B cell (primary cell): ENCODE measurements around the gene SYNE2. TPM values are rescaled to one million over a fixed set of nuclear protein-coding genes. Genes with fewer than 3 reads are reported as not detected.

Experiments
- ATAC-seq: fragments of 200-7000 bp; cut with Tn5 transposase; one replicate; pipeline ENCODE4 v1.10.0; 2021; ENCODE audit warnings: low read depth, mild to moderate bottlenecking, moderate number of reproducible peaks, moderate library complexity
- CTCF ChIA-PET: fragments of 350-600 bp; sonication (Branson Sonifier 250); formaldehyde crosslinking; loops from one replicate; lab custom pipeline; 2021; ENCODE audit warnings: antibody characterized with exemption, inconsistent platforms; lab: Charles Lee
- POLR2A ChIA-PET: fragments of 350-600 bp; sonication (Branson Sonifier 250); formaldehyde crosslinking; loops from one replicate; lab custom pipeline; 2021; ENCODE audit warnings: antibody characterized with exemption; lab: Charles Lee
- DNase-seq: peaks from one replicate; pipeline ENCODE4 v3.0.0; 2013
- H2AFZ ChIP-seq: 2 replicates; pipeline ENCODE4 v1.6.1; 2012; ENCODE audit warnings: mild to moderate bottlenecking, low read depth, low read length; ENCODE audit not compliant: insufficient read depth, poor library complexity, severe bottlenecking
- H3K27ac ChIP-seq, 2 donors: 1 replicate in 1 of 2; 2 replicates in 1 of 2; pipeline ENCODE4 v1.5.1; 2012 to 2013; ENCODE audit warnings: low read length in 2 of 2, mild to moderate bottlenecking in 2 of 2, moderate library complexity in 1 of 2
- H3K27me3 ChIP-seq, 4 experiments: fragments of 200-600 bp in 1 of 4; sonication (generic) in 1 of 4; replicated peaks in 1 of 4; 1 replicate in 2 of 4; 2 replicates in 2 of 4; pipeline versions ENCODE4 v1.6.1 to v1.7.0; 2013 to 2016; ENCODE audit warnings: low read length in 3 of 4, mild to moderate bottlenecking in 2 of 4, mixed read lengths in 1 of 4, moderate library complexity in 1 of 4; ENCODE audit not compliant: insufficient read depth in 4 of 4, control insufficient read depth in 3 of 4; ENCODE audit errors: control extremely low read depth in 1 of 4
- H3K36me3 ChIP-seq, 2 experiments: replicated peaks in 1 of 2; 1 replicate in 1 of 2; 2 replicates in 1 of 2; pipeline versions ENCODE4 v1.6.1 to v1.7.1; 2013; ENCODE audit warnings: low read length in 1 of 2; ENCODE audit not compliant: insufficient read depth in 2 of 2, control insufficient read depth in 1 of 2; ENCODE audit errors: control extremely low read depth in 1 of 2, extremely low read depth in 1 of 2
- H3K4me1 ChIP-seq, 2 donors: fragments of 200-600 bp in 1 of 2; sonication (generic) in 1 of 2; 1 replicate in 1 of 2; 2 replicates in 1 of 2; pipeline versions ENCODE4 v1.5.1 to v1.6.1; 2013 to 2017; ENCODE audit warnings: low read length in 2 of 2; ENCODE audit not compliant: control insufficient read depth in 2 of 2, insufficient read depth in 2 of 2
- H3K4me2 ChIP-seq: replicated peaks from 2 replicates; pipeline ENCODE3; 2012; ENCODE audit warnings: mild to moderate bottlenecking, low read depth, low read length; ENCODE audit not compliant: poor library complexity, severe bottlenecking
- H3K4me3 ChIP-seq, 5 experiments: fragments of 200-600 bp in 1 of 5; sonication (generic) in 1 of 5; 1 replicate in 3 of 5; 2 replicates in 2 of 5; pipeline versions ENCODE4 v1.5.1 to v1.7.0; 2011 to 2016; ENCODE audit warnings: low read length in 4 of 5, mild to moderate bottlenecking in 4 of 5, low read depth in 2 of 5, control low read depth in 1 of 5, moderate library complexity in 1 of 5; ENCODE audit not compliant: insufficient read depth in 1 of 5; ENCODE audit errors: control extremely low read depth in 1 of 5, extremely low read depth in 1 of 5
- H3K79me2 ChIP-seq: fragments of 200-600 bp; sonication (generic); one replicate; pipeline ENCODE4 v1.6.0; 2016; ENCODE audit warnings: low read length; ENCODE audit not compliant: control insufficient read depth, insufficient read depth
- H3K9ac ChIP-seq: fragments of 200-600 bp; sonication (generic); 2 replicates; pipeline ENCODE4 v1.6.1; 2017; ENCODE audit warnings: mild to moderate bottlenecking, low read length, moderate library complexity
- H3K9me3 ChIP-seq, 3 donors: one replicate each; pipeline versions ENCODE4 v1.6.1 to v1.7.1; 2013; ENCODE audit warnings: low read length in 2 of 3; ENCODE audit not compliant: control insufficient read depth in 2 of 3, insufficient read depth in 1 of 3; ENCODE audit errors: control extremely low read depth in 1 of 3
- H4K20me1 ChIP-seq: 2 replicates; pipeline ENCODE4 v1.6.0; 2012; ENCODE audit warnings: mild to moderate bottlenecking, low read length; ENCODE audit not compliant: insufficient read depth, control insufficient read depth, poor library complexity, severe bottlenecking
- H3K27ac Mint-ChIP-seq: one replicate; pipeline ENCODE4 v1.8.0; 2021; ENCODE audit warnings: mixed read lengths
- H3K27me3 Mint-ChIP-seq: one replicate; pipeline ENCODE4 v1.8.0; 2021; ENCODE audit warnings: mixed read lengths
- H3K4me1 Mint-ChIP-seq: one replicate; pipeline ENCODE4 v1.8.0; 2021; ENCODE audit warnings: mixed read lengths
- H3K4me3 Mint-ChIP-seq: one replicate; pipeline ENCODE4 v1.8.0; 2021; ENCODE audit warnings: mixed read lengths
- H3K9me3 Mint-ChIP-seq: one replicate; pipeline ENCODE4 v1.8.0; 2022; ENCODE audit warnings: mixed read lengths; ENCODE audit not compliant: insufficient read depth
- CTCF ChIP-seq: fragments of 200-600 bp; IDR thresholded peaks from one replicate; pipeline ENCODE4 v1.8.0; 2022; ENCODE audit warnings: antibody characterized with exemption, mild to moderate bottlenecking
- EZH2 ChIP-seq: IDR thresholded peaks from 2 replicates; pipeline ENCODE4 v1.6.1; 2012; ENCODE audit warnings: borderline replicate concordance, low read depth, mild to moderate bottlenecking, moderate library complexity, low read length; ENCODE audit not compliant: insufficient read depth, poor library complexity, severe bottlenecking
- WGBS: methylation state at CpG from one replicate; pipeline ENCODE4 v1.1.5; 2013; ENCODE audit warnings: missing lambda C conversion rate; ENCODE audit not compliant: insufficient coverage; 5-methylcytosine and 5-hydroxymethylcytosine counted together
- intact Hi-C: fragments of 100-400 bp; cut with micrococcal nuclease; formaldehyde crosslinking; loops from one replicate; pipeline ENCODE4 v1.10.0; 2022
- polyA plus RNA-seq: library from polyadenylated mRNA; depleted of rRNA; stranded (reverse); fragments of >200 nt; gene quantifications from 2 replicates; pipeline ENCODE4 v1.2.3, GENCODE V29; 2012
- total RNA-seq, 2 donors: library from RNA; stranded (reverse); fragments of 120-200 nt in 1 of 2; gene quantifications; 1 replicate in 1 of 2; 2 replicates in 1 of 2; pipeline versions ENCODE4 v1.2.3 to v1.2.4, GENCODE V29; 2013 to 2022

SYNE2 gene
- total and polyA plus RNA-seq, 2 donors (not counting 1 experiment from before 2014, with no cell fraction given): 39.5 to 105 TPM

DNA sequence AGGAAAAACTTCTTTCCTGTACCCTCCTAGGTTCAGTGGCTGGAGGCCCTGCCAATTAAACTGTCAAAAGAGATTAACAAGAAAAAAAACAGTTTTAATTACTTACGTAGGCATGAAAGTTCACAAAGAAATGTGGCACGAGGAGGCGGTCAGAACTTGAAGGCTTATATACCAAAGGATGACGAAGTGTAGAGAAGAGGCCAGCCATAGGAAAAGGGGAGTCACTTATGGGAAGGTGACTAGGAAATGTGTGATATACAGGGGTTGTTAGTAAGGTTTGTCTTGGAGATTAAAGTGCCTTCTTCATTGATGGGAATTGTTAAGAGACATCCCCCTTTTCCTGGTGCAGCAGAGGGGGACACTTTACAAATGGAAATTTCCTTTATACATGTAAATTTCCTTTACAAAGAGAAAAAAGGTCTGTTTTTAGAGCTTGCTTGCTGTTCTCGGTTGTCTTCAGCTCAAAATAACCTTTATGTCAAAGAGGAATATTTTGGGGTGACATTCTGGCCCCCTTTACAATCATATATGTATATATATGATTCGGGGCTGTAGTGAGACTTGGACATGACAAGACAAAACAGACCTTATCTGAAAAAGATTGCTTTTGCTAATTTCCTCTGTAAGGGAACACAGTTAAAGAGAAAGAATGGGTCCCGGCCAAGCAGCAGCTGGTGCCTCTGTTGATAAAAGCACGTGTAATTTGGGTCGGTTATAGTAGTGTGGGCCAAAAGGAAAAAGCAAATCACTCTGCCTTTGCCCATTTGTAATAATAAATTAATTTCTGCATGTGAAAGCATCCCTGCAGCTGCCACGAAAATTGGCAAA, 38.6 kb downstream of the SYNE2 start:
- Histone ChIP-seq H3K4me1 (no peaks in the 10 kb centered on the region), H3K9ac (no peak overlapping the region), H2AFZ (no peak overlapping the region), H3K36me3 (no peaks in the 10 kb centered on the region), H3K9me3 (no peaks in the 10 kb centered on the region), H3K27ac (no peak overlapping the region), H4K20me1 (no peaks in the 10 kb centered on the region), H3K4me2 (no peak overlapping the region), H3K79me2 (peaks cover 10% of the 10 kb centered on the region), H3K27me3 (no peaks in the 10 kb centered on the region), H3K4me3 (no peak overlapping the region)
- DNase-seq (no peak), ATAC-seq (no peak)
- H3K9me3 Mint-ChIP-seq: no peaks in the 10 kb centered on the region
- intact Hi-C loops: no loop called here
- no peak overlapping the region for H3K4me3 Mint-ChIP-seq
- H3K27me3 Mint-ChIP-seq: no peaks in the 10 kb centered on the region
- CTCF ChIA-PET: interaction anchor here (1.1 kb wide), 1 partner anchor 65 kb away, joined by 3 read pairs; no protein-coding TSS in a partner anchor
- H3K27ac Mint-ChIP-seq: no peak overlapping the region
- H3K4me1 Mint-ChIP-seq: no peaks in the 10 kb centered on the region
- POLR2A ChIA-PET: no interaction called here
- WGBS: 100% methylated on average over 4 of the region's 10 CpGs
- TF ChIP-seq CTCF (no peak), EZH2 (no peak)

GRCh38 chr14:63892265-63892664, 39.5 kb downstream of the SYNE2 start:
- H2AFZ ChIP-seq: no peak overlapping the region
- no peak for DNase-seq
- no peak overlapping the region for H3K9ac ChIP-seq
- 20% methylated on average over 1 of the region's 2 CpGs for WGBS
- no peaks in the 10 kb centered on the region for H3K4me1 ChIP-seq
- ChIA-PET POLR2A (no interaction called here), CTCF (no interaction called here)
- ATAC-seq: no peak
- no peak overlapping the region for H3K27ac ChIP-seq
- Mint-ChIP-seq H3K27ac (no peak overlapping the region), H3K9me3 (no peaks in the 10 kb centered on the region), H3K4me3 (no peak overlapping the region), H3K4me1 (no peaks in the 10 kb centered on the region), H3K27me3 (no peaks in the 10 kb centered on the region)
- H3K4me2 ChIP-seq: no peak overlapping the region
- no peaks in the 10 kb centered on the region for H3K9me3 ChIP-seq
- no peaks in the 10 kb centered on the region for H3K27me3 ChIP-seq
- intact Hi-C loops: no loop called here
- TF ChIP-seq CTCF (no peak), EZH2 (no peak)
- H3K79me2 ChIP-seq: peaks cover 9% of the 10 kb centered on the region
- no peak overlapping the region for H3K4me3 ChIP-seq
- H4K20me1 ChIP-seq: no peaks in the 10 kb centered on the region
- no peaks in the 10 kb centered on the region for H3K36me3 ChIP-seq
